ENCODE measurements around the gene TMEM250.

Gene TMEM250

GRCh38 chr9:136086213-136086881, 32.3 kb downstream of the TMEM250 start:
- no peak overlapping the region for H3K4me3 ChIP-seq (ENCODE audit: low read depth, low read length)
- no peak for DNase-seq (ENCODE audit: low read depth)
- no peak for TF ChIP-seq POLR2A (IDR thresholded peaks at IDR 0.05; ENCODE audit: extremely low read depth, insufficient read length)
- TF ChIP-seq, protein P1, sequence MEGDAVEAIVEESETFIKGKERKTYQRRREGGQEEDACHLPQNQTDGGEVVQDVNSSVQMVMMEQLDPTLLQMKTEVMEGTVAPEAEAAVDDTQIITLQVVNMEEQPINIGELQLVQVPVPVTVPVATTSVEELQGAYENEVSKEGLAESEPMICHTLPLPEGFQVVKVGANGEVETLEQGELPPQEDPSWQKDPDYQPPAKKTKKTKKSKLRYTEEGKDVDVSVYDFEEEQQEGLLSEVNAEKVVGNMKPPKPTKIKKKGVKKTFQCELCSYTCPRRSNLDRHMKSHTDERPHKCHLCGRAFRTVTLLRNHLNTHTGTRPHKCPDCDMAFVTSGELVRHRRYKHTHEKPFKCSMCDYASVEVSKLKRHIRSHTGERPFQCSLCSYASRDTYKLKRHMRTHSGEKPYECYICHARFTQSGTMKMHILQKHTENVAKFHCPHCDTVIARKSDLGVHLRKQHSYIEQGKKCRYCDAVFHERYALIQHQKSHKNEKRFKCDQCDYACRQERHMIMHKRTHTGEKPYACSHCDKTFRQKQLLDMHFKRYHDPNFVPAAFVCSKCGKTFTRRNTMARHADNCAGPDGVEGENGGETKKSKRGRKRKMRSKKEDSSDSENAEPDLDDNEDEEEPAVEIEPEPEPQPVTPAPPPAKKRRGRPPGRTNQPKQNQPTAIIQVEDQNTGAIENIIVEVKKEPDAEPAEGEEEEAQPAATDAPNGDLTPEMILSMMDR (IDR thresholded peaks at IDR 0.05; ENCODE audit: low read depth, low read length), result no peak
- TF ChIP-seq, protein P2, sequence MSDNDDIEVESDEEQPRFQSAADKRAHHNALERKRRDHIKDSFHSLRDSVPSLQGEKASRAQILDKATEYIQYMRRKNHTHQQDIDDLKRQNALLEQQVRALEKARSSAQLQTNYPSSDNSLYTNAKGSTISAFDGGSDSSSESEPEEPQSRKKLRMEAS (IDR thresholded peaks at IDR 0.05; ENCODE audit: low read depth, low read length), result no peak
- no peak for TF ChIP-seq MYC (IDR thresholded peaks at IDR 0.05; ENCODE audit: low read depth, low read length)

DNA sequence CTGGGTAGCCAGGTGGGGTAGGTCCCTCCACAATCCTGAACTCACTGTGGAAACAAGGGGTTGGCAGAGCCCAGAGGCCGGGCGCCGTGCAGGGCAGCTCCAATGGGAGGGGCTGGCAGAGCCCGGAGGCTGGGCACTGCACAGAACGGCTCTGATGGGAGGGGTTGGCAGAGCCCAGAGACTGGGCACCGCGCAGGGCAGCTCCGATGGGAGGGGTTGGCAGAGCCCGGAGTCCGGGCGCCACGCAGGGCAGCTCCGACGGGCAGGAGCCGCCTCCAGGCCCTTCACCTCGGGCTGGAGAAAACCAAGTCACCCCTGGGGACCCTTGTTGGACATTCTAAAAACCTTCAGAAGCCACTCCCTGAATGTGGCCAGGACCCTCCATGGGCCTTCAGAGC, 32.9 kb downstream of the TMEM250 start:
- TF ChIP-seq, protein P2 (IDR thresholded peaks at IDR 0.05; ENCODE audit: low read depth, low read length), result no peak
- no peak for TF ChIP-seq POLR2A (IDR thresholded peaks at IDR 0.05; ENCODE audit: extremely low read depth, insufficient read length)
- TF ChIP-seq, protein P1 (IDR thresholded peaks at IDR 0.05; ENCODE audit: low read depth, low read length), result no peak
- no peak for TF ChIP-seq MYC (IDR thresholded peaks at IDR 0.05; ENCODE audit: low read depth, low read length)
- DNase-seq (ENCODE audit: low read depth), result no peak
- H3K4me3 ChIP-seq (ENCODE audit: low read depth, low read length), result no peak overlapping the region

- DNase-seq (ENCODE audit: low read depth), result no peak
- TF ChIP-seq, protein P1 (IDR thresholded peaks at IDR 0.05; ENCODE audit: low read depth, low read length), result no peak
- TF ChIP-seq POLR2A (IDR thresholded peaks at IDR 0.05; ENCODE audit: extremely low read depth, insufficient read length) (no peak), MYC (IDR thresholded peaks at IDR 0.05; ENCODE audit: low read depth, low read length) (no peak)
- H3K4me3 ChIP-seq (ENCODE audit: low read depth, low read length), result no peak overlapping the region
Measured at GRCh38 chr9:136084063-136084944, 34.4 kb downstream of the TMEM250 start.

- H3K4me3 ChIP-seq (ENCODE audit: low read depth, low read length), result no peak overlapping the region
- TF ChIP-seq POLR2A (IDR thresholded peaks at IDR 0.05; ENCODE audit: extremely low read depth, insufficient read length) (no peak), MYC (IDR thresholded peaks at IDR 0.05; ENCODE audit: low read depth, low read length) (no peak)
- TF ChIP-seq, protein P1 (IDR thresholded peaks at IDR 0.05; ENCODE audit: low read depth, low read length), result no peak
- TF ChIP-seq, protein P2 (IDR thresholded peaks at IDR 0.05; ENCODE audit: low read depth, low read length), result no peak
- DNase-seq (ENCODE audit: low read depth), result no peak
Measured at GRCh38 chr9:136083558-136084062, 35.1 kb downstream of the TMEM250 start.

DNA sequence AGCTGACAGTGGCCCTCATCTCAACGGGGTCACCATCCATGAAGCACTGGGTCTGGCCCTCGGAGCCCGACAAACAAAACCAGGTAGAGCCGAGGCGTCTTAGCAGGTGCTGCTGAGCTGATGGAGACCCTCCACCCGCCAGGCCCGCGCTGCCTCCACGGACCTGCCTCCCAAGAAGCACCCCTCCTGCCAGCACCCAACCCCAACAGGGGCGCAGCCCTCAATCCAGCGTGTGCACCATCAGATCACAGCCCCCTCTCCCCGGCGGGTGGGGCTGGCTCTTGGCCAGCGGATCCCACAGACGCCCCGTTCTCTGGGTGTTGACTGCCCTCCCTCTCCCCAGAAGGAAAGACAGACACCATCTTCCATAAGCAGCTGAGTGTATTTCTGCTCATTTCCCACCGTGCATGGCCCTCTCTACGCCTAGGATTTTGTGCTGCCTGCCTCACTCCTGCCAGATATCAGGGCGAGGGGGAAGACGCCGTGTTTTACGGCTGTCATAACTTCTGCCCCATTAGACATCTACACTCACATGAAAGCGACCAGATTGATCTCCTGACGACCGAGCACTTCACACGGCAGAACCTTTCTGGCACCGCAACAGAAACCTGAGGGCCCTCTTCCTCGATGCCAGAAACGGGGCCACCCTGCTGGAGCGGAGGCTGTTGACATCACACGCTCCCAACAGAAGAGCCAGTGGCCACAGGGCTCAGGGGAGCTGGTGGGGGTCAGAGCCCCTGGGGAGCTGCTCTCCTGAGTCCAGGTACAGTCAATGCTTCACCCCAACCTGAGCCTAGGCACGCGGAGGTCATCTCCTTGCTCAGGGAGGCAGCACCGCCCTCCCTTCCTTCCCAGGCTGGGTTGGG, 35.9 kb downstream of the TMEM250 start:
- TF ChIP-seq, protein P2 (IDR thresholded peaks at IDR 0.05; ENCODE audit: low read depth, low read length), result no peak
- TF ChIP-seq POLR2A (IDR thresholded peaks at IDR 0.05; ENCODE audit: extremely low read depth, insufficient read length) (no peak), MYC (IDR thresholded peaks at IDR 0.05; ENCODE audit: low read depth, low read length) (no peak)
- TF ChIP-seq, protein P1 (IDR thresholded peaks at IDR 0.05; ENCODE audit: low read depth, low read length), result no peak
- H3K4me3 ChIP-seq (ENCODE audit: low read depth, low read length), result no peak overlapping the region
- DNase-seq (ENCODE audit: low read depth), result no peak
